Umbilical cord (tissue), 2 donors: ENCODE measurements around the gene ARVCF. TPM values are rescaled to one million over a fixed set of nuclear protein-coding genes. Genes with fewer than 3 reads are reported as not detected.

Experiments
- DNase-seq: peaks from one replicate; pipeline ENCODE4 v3.0.0-alpha.2; 2015; ENCODE audit warnings: low spot score
- total RNA-seq: library from RNA; depleted of rRNA; stranded (reverse); fragments of >200 nt; gene quantifications from one replicate; pipeline ENCODE4 v1.2.3, GENCODE V29; 2014; ENCODE audit warnings: low replicate concordance; ENCODE audit not compliant: insufficient read depth

Gene ARVCF
- total RNA-seq, 1 donor from 2014 or later = 35.4 TPM

GRCh38 chr22:20054034-20054427 lies 37.4 kb upstream of the ARVCF start:
- no peak for DNase-seq

GRCh38 chr22:20053407-20054033 lies 36.9 kb upstream of the ARVCF start:
- no peak for DNase-seq

GRCh38 chr22:20052309-20053259 lies 36.0 kb upstream of the ARVCF start:
- no peak for DNase-seq

- DNase-seq = no peak
Observed at GRCh38 chr22:20051927-20052308, 35.3 kb upstream of the ARVCF start.

GRCh38 chr22:20046730-20047129 lies 30.1 kb upstream of the ARVCF start:
- DNase-seq = no peak

GRCh38 chr22:20044495-20045151 lies 28.0 kb upstream of the ARVCF start:
- no peak for DNase-seq

- DNase-seq = no peak
Observed at GRCh38 chr22:20043997-20044342, 27.3 kb upstream of the ARVCF start.

- no peak for DNase-seq
Observed at GRCh38 chr22:20043057-20043996, 26.7 kb upstream of the ARVCF start.

GRCh38 chr22:20040327-20041200 lies 23.9 kb upstream of the ARVCF start:
- no peak for DNase-seq

GRCh38 chr22:20039683-20040325 lies 23.2 kb upstream of the ARVCF start:
- no peak for DNase-seq

GRCh38 chr22:20038574-20038973 lies 22.0 kb upstream of the ARVCF start:
- DNase-seq = no peak

- DNase-seq = no peak
Observed at GRCh38 chr22:20037419-20037818, 20.8 kb upstream of the ARVCF start.

- no peak for DNase-seq
Observed at GRCh38 chr22:20036535-20037392, 20.1 kb upstream of the ARVCF start.

GRCh38 chr22:20036084-20036482 lies 19.5 kb upstream of the ARVCF start:
- DNase-seq = no peak

- DNase-seq = no peak
Observed at GRCh38 chr22:20035375-20036083, 18.9 kb upstream of the ARVCF start.

- no peak for DNase-seq
Observed at GRCh38 chr22:20034143-20034542, 17.5 kb upstream of the ARVCF start.

- DNase-seq = no peak
Observed at GRCh38 chr22:20033045-20033706, 16.6 kb upstream of the ARVCF start.
